Activated CD8-positive, alpha-beta memory T cell treated with anti-CD3 and anti-CD28 coated beads, Interleukin-2, amount 10 ng/mL, durations not matched to agents 7 days and 5 days (primary cell): ENCODE measurements around the gene TLCD2. TPM values are rescaled to one million over a fixed set of nuclear protein-coding genes. Genes with fewer than 3 reads are reported as not detected.
"Not testable (repeated sequence)": the region's sequence is repeated elsewhere in the genome, so short reads cannot be mapped to it uniquely, and the experiment has no call there.

Experiments
- ATAC-seq: fragments of 150-1000 bp; cut with Tn5 transposase; one replicate; pipeline ENCODE4 v1.10.0; 2021; ENCODE audit warnings: moderate library complexity
- CTCF ChIA-PET: fragments of 350-600 bp; sonication (Branson Sonifier 250); formaldehyde crosslinking; loops from one replicate; lab custom pipeline; 2021; ENCODE audit warnings: antibody characterized with exemption; lab: Charles Lee
- DNase-seq: peaks from one replicate; pipeline ENCODE4 v3.0.0-alpha.2; 2020
- H3K27ac Mint-ChIP-seq: one replicate; pipeline ENCODE4 v1.8.0; 2021; ENCODE audit warnings: mild to moderate bottlenecking, mixed read lengths
- H3K27me3 Mint-ChIP-seq: one replicate; pipeline ENCODE4 v1.8.0; 2021; ENCODE audit warnings: mixed read lengths
- H3K36me3 Mint-ChIP-seq: one replicate; pipeline ENCODE4 v1.8.0; 2021; ENCODE audit warnings: mild to moderate bottlenecking, mixed read lengths
- H3K4me1 Mint-ChIP-seq: one replicate; pipeline ENCODE4 v1.8.0; 2021; ENCODE audit warnings: mixed read lengths
- H3K4me3 Mint-ChIP-seq: one replicate; pipeline ENCODE4 v1.8.0; 2021; ENCODE audit warnings: mild to moderate bottlenecking, moderate library complexity, mixed read lengths
- H3K9me3 Mint-ChIP-seq: one replicate; pipeline ENCODE4 v1.8.0; 2022; ENCODE audit warnings: low read depth, mixed read lengths
- total RNA-seq, 2 experiments: library from RNA; stranded (reverse); gene quantifications; one replicate each; pipeline ENCODE4 v1.2.3, GENCODE V29; 2021

Gene TLCD2
- total RNA-seq, 2 experiments from 2014 or later, result 0.20 to 0.28 TPM

- Mint-ChIP-seq H3K9me3 (no peaks in the 10 kb centered on the region), H3K4me3 (no peak overlapping the region), H3K27me3 (no peaks in the 10 kb centered on the region), H3K27ac (no peak overlapping the region), H3K4me1 (no peaks in the 10 kb centered on the region), H3K36me3 (no peaks in the 10 kb centered on the region)
- ATAC-seq (no peak), DNase-seq (no peak)
- CTCF ChIA-PET, result interaction anchor here (1.4 kb wide), 1 partner anchor 121 kb away, joined by 5 read pairs; no protein-coding TSS in a partner anchor
Observed at GRCh38 chr17:1744551-1745512, 34.7 kb upstream of the TLCD2 start.

GRCh38 chr17:1743088-1743439 lies 32.9 kb upstream of the TLCD2 start:
- H3K27me3 Mint-ChIP-seq, result no peaks in the 10 kb centered on the region
- DNase-seq, result no peak
- no peak overlapping the region for H3K4me3 Mint-ChIP-seq
- H3K27ac Mint-ChIP-seq, result no peak overlapping the region
- CTCF ChIA-PET, result no interaction called here
- no peaks in the 10 kb centered on the region for H3K9me3 Mint-ChIP-seq
- no peak for ATAC-seq
- H3K36me3 Mint-ChIP-seq, result no peaks in the 10 kb centered on the region
- H3K4me1 Mint-ChIP-seq, result no peaks in the 10 kb centered on the region

GRCh38 chr17:1742371-1743087 lies 32.4 kb upstream of the TLCD2 start, which contains the start of gene SERPINF2:
SERPINF2 (plus strand) TSS chr17:1742871; CDS start chr17:1744996, 2,125 bp downstream.
- CTCF ChIA-PET, result no interaction called here
- no peaks in the 10 kb centered on the region for H3K27me3 Mint-ChIP-seq
- no peaks in the 10 kb centered on the region for H3K36me3 Mint-ChIP-seq
- no peak within 1 kb of the TSS for H3K27ac Mint-ChIP-seq
- no peak for ATAC-seq
- H3K9me3 Mint-ChIP-seq, result no peaks in the 10 kb centered on the region
- H3K4me3 Mint-ChIP-seq, result no peak within 1 kb of the TSS
- no peaks in the 10 kb centered on the region for H3K4me1 Mint-ChIP-seq
- DNase-seq, result no peak

- CTCF ChIA-PET, DNase-seq, H3K36me3 Mint-ChIP-seq, H3K4me3 Mint-ChIP-seq, H3K27me3 Mint-ChIP-seq, H3K27ac Mint-ChIP-seq, H3K4me1 Mint-ChIP-seq, H3K9me3 Mint-ChIP-seq, ATAC-seq: not testable (repeated sequence)
Observed at GRCh38 chr17:1741899-1742298, 31.7 kb upstream of the TLCD2 start.

- Mint-ChIP-seq H3K9me3 (no peaks in the 10 kb centered on the region), H3K4me3 (no peak overlapping the region), H3K4me1 (peaks cover 10% of the 10 kb centered on the region), H3K27ac (no peak overlapping the region), H3K36me3 (peaks cover 2% of the 10 kb centered on the region), H3K27me3 (no peaks in the 10 kb centered on the region)
- ATAC-seq, result no peak
- no peak for DNase-seq
- CTCF ChIA-PET, result interaction anchor here (2.0 kb wide), 1 partner anchor 16 kb away, joined by 4 read pairs; no protein-coding TSS in a partner anchor
Observed at GRCh38 chr17:1737531-1738291, 27.5 kb upstream of the TLCD2 start.

- Mint-ChIP-seq H3K36me3 (peaks cover 2% of the 10 kb centered on the region), H3K4me3 (no peak overlapping the region)
- ATAC-seq, result no peak
Observed at GRCh38 chr17:1736348-1737281, 26.4 kb upstream of the TLCD2 start.

GRCh38 chr17:1735834-1736347 lies 25.7 kb upstream of the TLCD2 start:
- no peak for ATAC-seq
- Mint-ChIP-seq H3K36me3 (peaks cover 2% of the 10 kb centered on the region), H3K4me3 (no peak overlapping the region), H3K27me3 (no peaks in the 10 kb centered on the region), H3K9me3 (no peaks in the 10 kb centered on the region), H3K4me1 (peaks cover 10% of the 10 kb centered on the region), H3K27ac (no peak overlapping the region)
- DNase-seq, result no peak
- CTCF ChIA-PET, result interaction anchor here (2.0 kb wide), 1 partner anchor 15 kb away, joined by 4 read pairs; no protein-coding TSS in a partner anchor

More at GRCh38 chr17:1736348-1737281, 26.4 kb upstream of the TLCD2 start:
- Mint-ChIP-seq H3K4me1 (peaks cover 10% of the 10 kb centered on the region), H3K27me3 (no peaks in the 10 kb centered on the region), H3K27ac (no peak overlapping the region), H3K9me3 (no peaks in the 10 kb centered on the region)
- CTCF ChIA-PET, result interaction anchor here (2.0 kb wide), 1 partner anchor 15 kb away, joined by 4 read pairs; no protein-coding TSS in a partner anchor
- no peak for DNase-seq

GRCh38 chr17:1735418-1735817 lies 25.2 kb upstream of the TLCD2 start:
- ATAC-seq (no peak), DNase-seq (no peak)
- no peaks in the 10 kb centered on the region for H3K27me3 Mint-ChIP-seq
- CTCF ChIA-PET, result no interaction called here
- H3K9me3 Mint-ChIP-seq, result no peaks in the 10 kb centered on the region
- no peak overlapping the region for H3K27ac Mint-ChIP-seq
- no peak overlapping the region for H3K4me3 Mint-ChIP-seq
- peaks cover 2% of the 10 kb centered on the region for H3K36me3 Mint-ChIP-seq
- H3K4me1 Mint-ChIP-seq, result peaks cover 10% of the 10 kb centered on the region

GRCh38 chr17:1733759-1734158 lies 23.6 kb upstream of the TLCD2 start:
- Mint-ChIP-seq H3K27ac (no peak overlapping the region), H3K36me3 (peaks cover 6% of the 10 kb centered on the region), H3K4me3 (no peak overlapping the region), H3K9me3 (no peaks in the 10 kb centered on the region), H3K27me3 (no peaks in the 10 kb centered on the region), H3K4me1 (peaks cover 15% of the 10 kb centered on the region)
- no peak for DNase-seq
- no peak for ATAC-seq
- CTCF ChIA-PET, result no interaction called here

GRCh38 chr17:1732833-1733321 lies 22.7 kb upstream of the TLCD2 start:
- CTCF ChIA-PET, result no interaction called here
- Mint-ChIP-seq H3K27ac (no peak overlapping the region), H3K36me3 (peaks cover 6% of the 10 kb centered on the region), H3K27me3 (no peaks in the 10 kb centered on the region), H3K4me1 (peaks cover 20% of the 10 kb centered on the region), H3K9me3 (no peaks in the 10 kb centered on the region), H3K4me3 (no peak overlapping the region)
- no peak for DNase-seq
- ATAC-seq, result no peak

GRCh38 chr17:1732241-1732832 lies 22.2 kb upstream of the TLCD2 start:
- no peaks in the 10 kb centered on the region for H3K27me3 Mint-ChIP-seq

GRCh38 chr17:1731194-1731506 lies 21.0 kb upstream of the TLCD2 start:
- Mint-ChIP-seq H3K27me3 (no peaks in the 10 kb centered on the region), H3K36me3 (peaks cover 6% of the 10 kb centered on the region), H3K27ac (no peak overlapping the region), H3K4me3 (no peak overlapping the region), H3K9me3 (no peaks in the 10 kb centered on the region), H3K4me1 (peaks cover 17% of the 10 kb centered on the region)
- DNase-seq (no peak), ATAC-seq (no peak)
- CTCF ChIA-PET, result no interaction called here

More at GRCh38 chr17:1732241-1732832, 22.2 kb upstream of the TLCD2 start:
- CTCF ChIA-PET, result no interaction called here
- Mint-ChIP-seq H3K27ac (no peak overlapping the region), H3K9me3 (no peaks in the 10 kb centered on the region), H3K4me1 (peaks cover 20% of the 10 kb centered on the region), H3K36me3 (peaks cover 6% of the 10 kb centered on the region), H3K4me3 (no peak overlapping the region)
- DNase-seq, result no peak
- no peak for ATAC-seq
